Heart right ventricle (tissue), 16 donors: ENCODE measurements around the gene TOR1B. TPM values are rescaled to one million over a fixed set of nuclear protein-coding genes. Genes with fewer than 3 reads are reported as not detected.

Experiments used
- ATAC-seq, 8 donors: fragments of 200-7000 bp; cut with Tn5 transposase; one replicate each; pipeline ENCODE4 v1.9.1; 2020; ENCODE audit warnings: mild to moderate bottlenecking in 8 of 8, moderate library complexity in 8 of 8, moderate number of reproducible peaks in 1 of 8
- DNase-seq, 2 donors: peaks; one replicate each; pipeline ENCODE4 v3.0.0-alpha.2; 2020
- H3K27ac ChIP-seq, 10 donors: fragments of 200-600 bp; sonication (generic) in 2 of 10; one replicate each; pipeline versions ENCODE4 v1.5.0 to v1.8.0; 2020 to 2022; ENCODE audit warnings: mild to moderate bottlenecking in 3 of 10
- H3K27me3 ChIP-seq, 7 donors: fragments of 200-600 bp; one replicate each; pipeline ENCODE4 v1.8.0; 2021 to 2022; ENCODE audit warnings: mild to moderate bottlenecking in 2 of 7
- H3K36me3 ChIP-seq, 9 donors: fragments of 200-600 bp; sonication (generic) in 1 of 9; one replicate each; pipeline versions ENCODE4 v1.5.0 to v1.8.0; 2020 to 2022; ENCODE audit warnings: mild to moderate bottlenecking in 2 of 9
- H3K4me1 ChIP-seq, 9 donors: fragments of 200-600 bp; sonication (generic) in 1 of 9; one replicate each; pipeline versions ENCODE4 v1.5.0 to v1.8.0; 2020 to 2022; ENCODE audit warnings: mild to moderate bottlenecking in 4 of 9
- H3K4me3 ChIP-seq, 10 donors: fragments of 200-600 bp; sonication (generic) in 2 of 10; one replicate each; pipeline versions ENCODE4 v1.5.0 to v1.8.0; 2020 to 2022; ENCODE audit warnings: mild to moderate bottlenecking in 7 of 10, moderate library complexity in 2 of 10
- H3K9me3 ChIP-seq, 11 donors: fragments of 200-600 bp in 10 of 11; sonication (generic) in 2 of 11; one replicate each; pipeline versions ENCODE4 v1.5.0 to v1.8.0; 2013 to 2022; ENCODE audit warnings: mild to moderate bottlenecking in 2 of 11, control low read depth in 1 of 11, moderate library complexity in 1 of 11
- WGBS, 2 donors: extraction: QIAGEN DNeasy Blood & Tissue Kit; methylation state at CpG; one replicate each; pipeline ENCODE4 v1.1.7; 2013; ENCODE audit warnings: inconsistent platforms in 1 of 2; 5-methylcytosine and 5-hydroxymethylcytosine counted together
- intact Hi-C, 10 donors: fragments of 100-400 bp; cut with DNase I; formaldehyde crosslinking; loops; one replicate each; pipeline versions ENCODE4 v1.11.1 to v1.14.2; 2022
- polyA plus RNA-seq, 2 donors: library from polyadenylated mRNA; stranded (reverse); fragments of 200-250 nt; gene quantifications; one replicate each; pipeline ENCODE4 v1.2.3, GENCODE V29; 2013
- total RNA-seq, 10 donors: library from RNA; stranded (reverse); fragmentation: NEBNext Ultra II Directional in 3 of 10; extraction: Animal tissue kit (Norgen Biotek cat#: 25700) in 3 of 10; gene quantifications; one replicate each; pipeline versions ENCODE4 v1.2.1 to v1.2.4, GENCODE V29; 2021 to 2023
- TF ChIP-seq, protein P1 (sequence below), 9 donors: fragments of 200-600 bp; sonication (generic) in 2 of 9; IDR thresholded peaks; one replicate each; pipeline versions ENCODE4 v1.5.0 to v1.8.0; 2021 to 2022; ENCODE audit warnings: antibody characterized with exemption in 9 of 9, mild to moderate bottlenecking in 5 of 9, moderate library complexity in 1 of 9
- donor health status: Arrhythmogenic right ventricular cardiomyopathy.
- donor health status: ischemic (EF 13 %, LVEDD 7.1; RV severe dilation, severe dysfunction).
- donor health status: healthy with polysubstance abuse.
- donor health status: DM: no; HTN: yes; CAD: no.
- donor health status: DM: no; HTN: no; CAD: no.
- donor health status: ischemic (EF 25% LVEDD 6.9; RV normal size, moderate dysfunction).
- donor health status: ischemic (EF 25% LVEDD 5.7; RV mildly dilated, moderate dysfunction).
- donor health status: healthy.
- donor health status: DM: yes; HTN: yes; CAD: no.
- donor health status: Ischemic cardiomyopathy.
- donor health status: ischemic (EF 35%, LVEDD 5.7; RV mildly dilated, moderate dysfunction).
- donor health status: nonischemic (EF 11% LVEDD 7.7; RV severe dilation, severe dysfunction).
- donor health status: DM: yes; HTN: yes; CAD: no.
- donor health status: PGD.
- donor health status: ischemic (EF 29% LVEDD 5.4; RV normal size, mild dysfunction).
- donor health status: nonischemic (EF 23%, LVEDD 6.1; RV moderate dilation, normal function).

TOR1B gene
- total and polyA plus RNA-seq, 12 donors: 6.4 to 13.8 (median 11.0) TPM

DNA sequence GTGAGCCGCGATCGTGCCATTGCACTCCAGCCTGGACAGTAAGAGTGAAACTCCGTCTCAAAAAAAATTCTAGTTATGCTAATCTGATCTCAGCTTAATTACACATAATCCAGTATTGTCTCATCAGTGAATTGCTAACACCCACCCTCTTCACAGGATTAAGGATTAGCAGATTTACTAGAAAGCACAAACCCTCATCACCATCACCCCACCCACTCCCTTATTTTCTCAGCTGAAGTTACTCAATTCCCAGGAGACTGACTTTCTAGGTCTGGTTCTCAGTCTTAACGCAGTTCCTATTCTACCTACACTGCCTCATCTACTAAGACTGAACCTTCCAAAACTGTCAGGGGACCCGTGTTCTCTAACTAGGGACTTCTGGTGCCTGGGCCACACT lies 9.0 kb downstream of the TOR1B start:
- Histone ChIP-seq H3K4me3 (no peak overlapping the region), H3K27ac (no peak overlapping the region), H3K36me3 (peaks cover 0 to 98% (median 30%) of the 10 kb centered on the region in 9 donors), H3K9me3 (no peaks in the 10 kb centered on the region), H3K4me1 (no peaks in the 10 kb centered on the region), H3K27me3 (no peaks in the 10 kb centered on the region)
- TF ChIP-seq, protein P1, sequence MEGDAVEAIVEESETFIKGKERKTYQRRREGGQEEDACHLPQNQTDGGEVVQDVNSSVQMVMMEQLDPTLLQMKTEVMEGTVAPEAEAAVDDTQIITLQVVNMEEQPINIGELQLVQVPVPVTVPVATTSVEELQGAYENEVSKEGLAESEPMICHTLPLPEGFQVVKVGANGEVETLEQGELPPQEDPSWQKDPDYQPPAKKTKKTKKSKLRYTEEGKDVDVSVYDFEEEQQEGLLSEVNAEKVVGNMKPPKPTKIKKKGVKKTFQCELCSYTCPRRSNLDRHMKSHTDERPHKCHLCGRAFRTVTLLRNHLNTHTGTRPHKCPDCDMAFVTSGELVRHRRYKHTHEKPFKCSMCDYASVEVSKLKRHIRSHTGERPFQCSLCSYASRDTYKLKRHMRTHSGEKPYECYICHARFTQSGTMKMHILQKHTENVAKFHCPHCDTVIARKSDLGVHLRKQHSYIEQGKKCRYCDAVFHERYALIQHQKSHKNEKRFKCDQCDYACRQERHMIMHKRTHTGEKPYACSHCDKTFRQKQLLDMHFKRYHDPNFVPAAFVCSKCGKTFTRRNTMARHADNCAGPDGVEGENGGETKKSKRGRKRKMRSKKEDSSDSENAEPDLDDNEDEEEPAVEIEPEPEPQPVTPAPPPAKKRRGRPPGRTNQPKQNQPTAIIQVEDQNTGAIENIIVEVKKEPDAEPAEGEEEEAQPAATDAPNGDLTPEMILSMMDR (IDR thresholded peaks at IDR 0.05): no peak
- DNase-seq (no peak), ATAC-seq (no peak)
- 88% methylated on average over 6 of the region's 6 CpGs for WGBS, 2 donors
- intact Hi-C loops: no loop called here

DNA sequence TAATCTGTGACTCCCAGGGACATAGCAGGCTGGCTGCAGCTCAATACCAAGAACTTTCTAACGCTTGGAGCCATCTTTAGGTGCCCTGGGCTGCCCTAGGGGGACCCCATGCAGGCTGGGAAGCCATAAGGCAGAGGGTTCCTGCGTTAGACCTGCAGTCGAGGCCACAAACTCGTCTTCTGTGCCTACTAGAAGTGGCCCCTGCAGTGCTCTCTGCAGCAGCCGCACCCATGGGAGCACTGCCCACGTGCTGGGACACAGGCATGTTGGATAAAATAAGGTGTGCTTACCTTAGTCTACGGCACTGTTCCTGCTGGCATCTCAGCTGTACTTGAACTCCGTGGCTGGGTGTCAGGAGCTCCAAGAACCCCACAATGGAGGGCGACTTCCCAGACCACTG lies 9.4 kb downstream of the TOR1B start:
- H3K36me3 ChIP-seq: peaks cover 0 to 98% (median 34%) of the 10 kb centered on the region in 9 donors
- ATAC-seq (no peak), DNase-seq (no peak)
- TF ChIP-seq, protein P1 (IDR thresholded peaks at IDR 0.05): no peak
- H3K4me3 ChIP-seq: no peak overlapping the region
- no peak overlapping the region for H3K27ac ChIP-seq
- H3K4me1 ChIP-seq: peaks cover 0 to 4% (median 0%) of the 10 kb centered on the region in 9 donors
- intact Hi-C loops: no loop called here
- H3K9me3 ChIP-seq: no peaks in the 10 kb centered on the region
- 90% methylated on average over 9 of the region's 9 CpGs for WGBS, 2 donors
- no peaks in the 10 kb centered on the region for H3K27me3 ChIP-seq

DNA sequence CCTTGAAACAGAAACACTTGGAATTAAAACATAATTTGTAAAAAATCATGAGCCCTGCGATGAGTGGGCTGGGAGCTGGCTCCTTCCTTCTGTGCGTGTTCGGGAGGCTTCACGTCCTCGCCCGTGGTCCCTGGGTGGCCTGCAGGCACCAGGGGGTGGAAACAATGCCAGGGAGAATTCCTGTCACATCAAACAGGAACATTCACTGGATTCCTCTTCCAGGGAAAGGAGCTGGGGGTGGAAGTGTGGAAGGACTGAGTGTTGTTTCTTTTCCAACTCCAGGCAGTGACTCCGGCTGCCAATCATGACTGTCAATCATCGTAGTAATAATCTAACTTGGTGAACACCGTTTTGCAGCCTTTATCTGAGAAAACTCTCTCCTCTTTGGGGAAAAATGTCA lies 10.7 kb downstream of the TOR1B start:
- ATAC-seq (no peak), DNase-seq (no peak)
- H3K27me3 ChIP-seq: no peaks in the 10 kb centered on the region
- intact Hi-C loops: no loop called here
- H3K36me3 ChIP-seq: peaks cover 0 to 99% (median 41%) of the 10 kb centered on the region in 9 donors
- H3K4me3 ChIP-seq: no peak overlapping the region
- TF ChIP-seq, protein P1 (IDR thresholded peaks at IDR 0.05): no peak
- no peak overlapping the region for H3K27ac ChIP-seq
- H3K9me3 ChIP-seq: no peaks in the 10 kb centered on the region
- H3K4me1 ChIP-seq: peaks cover 0 to 8% (median 0%) of the 10 kb centered on the region in 9 donors
- WGBS, 2 donors: 81 to 82% methylated on average over 9 of the region's 9 CpGs

DNA sequence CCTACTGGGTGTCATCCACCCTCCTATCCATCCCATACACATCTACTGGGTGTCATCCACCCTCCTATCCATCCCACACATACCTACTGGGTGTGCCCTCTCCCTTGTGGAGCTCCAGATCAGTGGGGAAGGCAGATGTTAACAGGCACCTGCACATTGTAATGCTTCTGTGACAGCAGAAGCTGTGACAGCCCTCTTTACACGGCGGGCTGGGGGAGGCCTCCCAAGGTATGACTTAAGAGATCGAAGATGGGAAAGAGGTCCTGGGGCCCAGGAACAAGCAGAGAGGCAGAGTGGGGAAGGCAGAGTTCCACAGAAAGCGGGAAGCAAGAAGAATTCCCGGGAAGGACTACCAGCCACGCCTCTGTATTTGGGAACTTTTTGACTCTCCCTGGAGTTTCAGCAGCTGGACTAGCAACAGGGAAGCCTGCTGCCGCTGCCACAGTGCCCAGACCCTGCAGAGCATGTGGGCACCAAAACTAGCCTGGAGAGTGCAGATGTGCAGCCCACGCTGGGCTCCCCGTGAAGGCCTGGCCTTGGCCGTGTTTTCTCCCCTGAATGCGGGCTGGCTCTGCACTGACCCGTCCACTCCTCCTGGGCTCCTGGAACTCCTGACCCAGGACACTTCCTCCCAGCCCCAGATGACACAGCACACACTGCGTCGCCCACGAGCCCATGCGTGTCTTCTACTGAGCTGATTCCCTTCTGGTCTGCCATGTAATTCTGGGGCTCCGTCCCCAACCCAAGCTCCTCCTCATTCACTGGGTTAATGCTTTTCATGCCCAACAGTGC lies 11.6 kb downstream of the TOR1B start:
- Histone ChIP-seq H3K36me3 (peaks cover 0 to 99% (median 39%) of the 10 kb centered on the region in 9 donors), H3K4me3 (no peak overlapping the region), H3K9me3 (no peaks in the 10 kb centered on the region), H3K4me1 (peaks cover 0 to 8% (median 0%) of the 10 kb centered on the region in 9 donors), H3K27me3 (no peaks in the 10 kb centered on the region), H3K27ac (no peak overlapping the region)
- 85 to 86% methylated on average over 17 of the region's 17 CpGs for WGBS, 2 donors
- DNase-seq (no peak), ATAC-seq (no peak)
- intact Hi-C loops: no loop called here
- TF ChIP-seq, protein P1 (IDR thresholded peaks at IDR 0.05): no peak
